Renal cortex interstitium (tissue), 11 donors: ENCODE data around the gene SGTB. TPM values are rescaled to one million over a fixed set of nuclear protein-coding genes. Genes with fewer than 3 reads are reported as not detected.
"Not testable (repeated sequence)": the region's sequence is repeated elsewhere in the genome, so short reads cannot be mapped to it uniquely, and the experiment has no call there.

Experiments used
- DNase-seq, 11 donors: peaks; one replicate each; pipeline ENCODE4 v3.0.0-alpha.2; 2013; ENCODE audit warnings: low read depth in 9 of 11, low spot score in 4 of 11; ENCODE audit errors: extremely low read depth in 1 of 11
- polyA plus RNA-seq, 3 donors: library from polyadenylated mRNA; unstranded; fragments of 120-200 nt; gene quantifications; one replicate each; pipeline ENCODE4 v1.2.1, GENCODE V29; 2013; ENCODE audit not compliant: insufficient read length in 3 of 3

SGTB gene
- polyA plus RNA-seq, 3 donors: 7.8 to 9.3 (median 9.0) TPM

GRCh38 chr5:65621961-65622360 lies 99.9 kb downstream of the SGTB start:
- not testable (repeated sequence) for DNase-seq

- DNase-seq: no peak
Observed at GRCh38 chr5:65620021-65620420, 101.9 kb downstream of the SGTB start.

Other genes starting within 250 kb of the SGTB start
- 1 to 10 TPM; 2.1 to 3.5 (median 3.2) TPM for gene ADAMTS6, start 240.2 kb downstream of the SGTB start, polyA plus RNA-seq
- 10 to 100 TPM; 30.3 to 41.9 (median 33.2) TPM for gene CENPK, start 158.9 kb downstream of the SGTB start, polyA plus RNA-seq
- gene PPWD1, start 158.8 kb downstream of the SGTB start, polyA plus RNA-seq: 10 to 100 TPM; 60.1 to 98.9 (median 83.2) TPM
- gene TRIM23, start 97.8 kb downstream of the SGTB start, polyA plus RNA-seq: 10 to 100 TPM; 21.0 to 25.2 (median 24.4) TPM
- gene SHLD3, start 97.1 kb downstream of the SGTB start, polyA plus RNA-seq: 1 to 10 TPM; 3.1 to 4.2 (median 3.2) TPM
- 10 to 100 TPM; 25.7 to 35.9 (median 32.4) TPM for gene TRAPPC13, start 97.1 kb downstream of the SGTB start, polyA plus RNA-seq
- 10 to 100 TPM; 37.4 to 39.7 (median 37.6) TPM for gene NLN, start 96 bp upstream of the SGTB start, polyA plus RNA-seq
- 100 to 1,000 TPM in 2 of 3 donors, 10 to 100 TPM in 1; 94.7 to 116 (median 109) TPM for gene ERBIN, start 204.5 kb upstream of the SGTB start, polyA plus RNA-seq